DND-41 (cell line): ENCODE results near the gene ATG101.

Source experiments
- ATAC-seq: fragments of 200-7000 bp; cut with Tn5 transposase; 3 replicates; pipeline ENCODE4 v1.9.1; 2021; ENCODE audit warnings: low read depth; ENCODE audit not compliant: insufficient read depth
- DNase-seq: peaks from one replicate; pipeline ENCODE4 v3.0.0-alpha.2; 2020
- H2AFZ ChIP-seq: 2 replicates; pipeline ENCODE4 v1.6.0; 2012; ENCODE audit warnings: low read depth, low read length
- H3K27ac ChIP-seq: 2 replicates; pipeline ENCODE4 v1.5.1; 2012; ENCODE audit warnings: low read length, inconsistent platforms
- H3K27me3 ChIP-seq: fragments of 200-600 bp; sonication (generic); 2 replicates; pipeline ENCODE4 v1.6.0; 2012; ENCODE audit warnings: low read length, mild to moderate bottlenecking, inconsistent platforms; ENCODE audit not compliant: insufficient read depth, poor library complexity
- H3K36me3 ChIP-seq: 2 replicates; pipeline ENCODE4 v1.5.1; 2012; ENCODE audit warnings: low read length, inconsistent platforms; ENCODE audit not compliant: insufficient read depth
- H3K4me1 ChIP-seq: 2 replicates; pipeline ENCODE4 v1.5.1; 2012; ENCODE audit warnings: mild to moderate bottlenecking, low read length; ENCODE audit not compliant: insufficient read depth
- H3K4me2 ChIP-seq: 2 replicates; pipeline ENCODE4 v1.6.0; 2012; ENCODE audit warnings: mild to moderate bottlenecking, moderate library complexity, low read length, inconsistent platforms; ENCODE audit not compliant: insufficient read depth
- H3K4me3 ChIP-seq, 2 experiments: fragments of 200-600 bp in 1 of 2; shearing (Covaris generic) in 1 of 2; 2 replicates each; pipeline ENCODE4 v1.5.1; 2012 to 2016; ENCODE audit warnings: inconsistent platforms in 2 of 2, low read length in 2 of 2, mild to moderate bottlenecking in 2 of 2, low read depth in 1 of 2, moderate library complexity in 1 of 2
- H3K79me2 ChIP-seq: 2 replicates; pipeline ENCODE4 v1.6.0; 2012; ENCODE audit warnings: low read length, inconsistent platforms; ENCODE audit not compliant: insufficient read depth
- H3K9ac ChIP-seq: 2 replicates; pipeline ENCODE4 v1.6.0; 2012; ENCODE audit warnings: low read depth, mild to moderate bottlenecking, inconsistent platforms, low read length, moderate library complexity
- H3K9me3 ChIP-seq: 2 replicates; pipeline ENCODE4 v1.5.1; 2012; ENCODE audit warnings: low read length, moderate library complexity, mild to moderate bottlenecking, inconsistent platforms; ENCODE audit not compliant: insufficient read depth, severe bottlenecking
- H4K20me1 ChIP-seq: 2 replicates; pipeline ENCODE4 v1.6.0; 2012; ENCODE audit warnings: low read length; ENCODE audit not compliant: insufficient read depth
- EZH2 ChIP-seq: IDR thresholded peaks from 3 replicates; pipeline ENCODE4 v1.6.1; 2012; ENCODE audit warnings: borderline replicate concordance, low read depth, mild to moderate bottlenecking, moderate library complexity, low read length, inconsistent platforms; ENCODE audit not compliant: severe bottlenecking
- TF ChIP-seq, protein P1 (sequence below): IDR thresholded peaks from 2 replicates; pipeline ENCODE4 v1.5.1; 2012; ENCODE audit warnings: borderline replicate concordance, low read length, moderate library complexity, mild to moderate bottlenecking; ENCODE audit not compliant: poor library complexity, severe bottlenecking; ENCODE audit errors: extremely low read depth

Gene ATG101

DNA sequence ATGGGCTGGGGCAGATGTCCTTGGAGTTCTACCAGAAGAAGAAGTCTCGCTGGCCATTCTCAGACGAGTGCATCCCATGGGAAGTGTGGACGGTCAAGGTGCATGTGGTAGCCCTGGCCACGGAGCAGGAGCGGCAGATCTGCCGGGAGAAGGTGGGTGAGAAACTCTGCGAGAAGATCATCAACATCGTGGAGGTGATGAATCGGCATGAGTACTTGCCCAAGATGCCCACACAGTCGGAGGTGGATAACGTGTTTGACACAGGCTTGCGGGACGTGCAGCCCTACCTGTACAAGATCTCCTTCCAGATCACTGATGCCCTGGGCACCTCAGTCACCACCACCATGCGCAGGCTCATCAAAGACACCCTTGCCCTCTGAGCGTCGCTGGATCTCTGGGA lies 7.0 kb downstream of the ATG101 start:
- Histone ChIP-seq H2AFZ (no peak overlapping the region), H3K4me2 (no peak overlapping the region), H3K9ac (no peak overlapping the region), H3K27me3 (no peaks in the 10 kb centered on the region), H3K27ac (no peak overlapping the region), H4K20me1 (peaks cover 43% of the 10 kb centered on the region; the same call in 1 of the 2 replicates), H3K36me3 (peaks cover 61% of the 10 kb centered on the region), H3K79me2 (peaks cover 31% of the 10 kb centered on the region), H3K4me3 (no peak overlapping the region), H3K9me3 (no peaks in the 10 kb centered on the region), H3K4me1 (peaks cover 41% of the 10 kb centered on the region)
- no peak for ATAC-seq
- TF ChIP-seq EZH2, result no peak
- TF ChIP-seq, protein P1, sequence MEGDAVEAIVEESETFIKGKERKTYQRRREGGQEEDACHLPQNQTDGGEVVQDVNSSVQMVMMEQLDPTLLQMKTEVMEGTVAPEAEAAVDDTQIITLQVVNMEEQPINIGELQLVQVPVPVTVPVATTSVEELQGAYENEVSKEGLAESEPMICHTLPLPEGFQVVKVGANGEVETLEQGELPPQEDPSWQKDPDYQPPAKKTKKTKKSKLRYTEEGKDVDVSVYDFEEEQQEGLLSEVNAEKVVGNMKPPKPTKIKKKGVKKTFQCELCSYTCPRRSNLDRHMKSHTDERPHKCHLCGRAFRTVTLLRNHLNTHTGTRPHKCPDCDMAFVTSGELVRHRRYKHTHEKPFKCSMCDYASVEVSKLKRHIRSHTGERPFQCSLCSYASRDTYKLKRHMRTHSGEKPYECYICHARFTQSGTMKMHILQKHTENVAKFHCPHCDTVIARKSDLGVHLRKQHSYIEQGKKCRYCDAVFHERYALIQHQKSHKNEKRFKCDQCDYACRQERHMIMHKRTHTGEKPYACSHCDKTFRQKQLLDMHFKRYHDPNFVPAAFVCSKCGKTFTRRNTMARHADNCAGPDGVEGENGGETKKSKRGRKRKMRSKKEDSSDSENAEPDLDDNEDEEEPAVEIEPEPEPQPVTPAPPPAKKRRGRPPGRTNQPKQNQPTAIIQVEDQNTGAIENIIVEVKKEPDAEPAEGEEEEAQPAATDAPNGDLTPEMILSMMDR, result no peak
- DNase-seq, result no peak

DNA sequence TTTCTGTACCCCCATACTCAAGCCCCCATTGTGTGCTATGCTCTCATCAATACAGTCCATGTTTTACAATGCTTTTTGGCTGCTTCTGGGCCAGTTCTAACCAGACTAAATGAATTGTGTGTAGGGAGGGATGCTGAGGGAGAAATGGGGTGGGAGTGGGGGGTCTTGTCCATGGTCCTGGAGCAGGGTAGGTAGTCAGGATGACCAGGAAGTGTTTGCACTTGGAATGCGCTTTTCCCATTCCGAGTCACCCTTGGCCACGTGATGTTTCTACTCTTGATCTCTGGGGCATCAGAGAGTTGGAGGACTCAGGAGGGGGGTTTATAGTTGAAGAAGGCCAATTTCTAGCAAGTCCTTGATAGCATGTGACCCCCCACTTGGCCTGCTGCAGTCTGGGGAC lies 8.5 kb downstream of the ATG101 start:
- no peak overlapping the region for H3K27ac ChIP-seq
- no peaks in the 10 kb centered on the region for H3K9me3 ChIP-seq
- peaks cover 42% of the 10 kb centered on the region for H4K20me1 ChIP-seq
- H3K27me3 ChIP-seq, result no peaks in the 10 kb centered on the region
- no peak overlapping the region for H3K9ac ChIP-seq
- peaks cover 50% of the 10 kb centered on the region for H3K36me3 ChIP-seq
- no peak overlapping the region for H3K4me2 ChIP-seq
- peaks cover 39% of the 10 kb centered on the region for H3K4me1 ChIP-seq
- no peak overlapping the region for H3K4me3 ChIP-seq
- DNase-seq (no peak), ATAC-seq (no peak)
- H3K79me2 ChIP-seq, result peaks cover 17% of the 10 kb centered on the region; the same call in 1 of the 2 replicates
- TF ChIP-seq, protein P1, result no peak
- no peak for TF ChIP-seq EZH2
- no peak overlapping the region for H2AFZ ChIP-seq

DNA sequence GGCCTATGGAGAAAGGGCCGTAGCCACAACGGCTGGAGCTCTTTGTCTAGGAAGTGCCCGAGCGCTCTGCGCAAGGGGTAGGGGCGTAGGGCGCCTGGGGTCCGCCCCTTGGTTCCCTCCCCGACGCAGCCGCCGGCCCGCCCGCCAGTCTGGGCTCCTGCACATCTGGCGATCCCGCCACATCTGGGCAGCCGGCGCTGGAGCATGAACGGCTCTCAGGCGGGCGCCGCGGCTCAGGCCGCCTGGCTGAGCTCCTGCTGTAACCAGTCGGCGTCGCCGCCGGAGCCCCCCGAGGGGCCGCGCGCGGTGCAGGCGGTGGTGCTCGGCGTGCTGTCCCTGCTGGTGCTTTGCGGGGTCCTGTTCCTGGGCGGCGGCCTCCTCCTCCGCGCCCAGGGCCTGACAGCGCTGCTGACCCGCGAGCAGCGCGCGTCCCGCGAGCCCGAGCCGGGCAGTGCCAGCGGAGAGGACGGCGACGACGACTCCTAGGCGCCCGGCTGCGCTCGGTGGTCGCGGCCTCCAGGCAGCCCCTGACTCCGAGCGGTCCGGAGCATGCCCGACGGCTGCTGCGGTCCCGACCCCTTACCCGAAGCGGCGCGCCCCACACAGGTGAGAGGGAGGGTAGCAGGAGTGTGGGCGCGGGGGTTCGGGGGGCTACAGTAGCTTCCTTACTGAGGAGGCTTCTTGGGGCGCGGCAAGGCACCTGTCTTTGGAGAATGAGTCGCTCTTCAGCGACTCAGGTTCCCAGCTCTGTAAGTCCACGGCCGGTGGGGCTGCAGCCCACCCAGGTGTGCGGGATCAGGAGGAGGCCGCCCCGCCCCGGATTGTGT lies 10.0 kb downstream of the ATG101 start, which contains the start of gene SMIM41:
SMIM41 (plus strand) TSS at position 129 of the 827 bp plus-strand sequence; CDS start at position 205, 76 bp downstream.
- Histone ChIP-seq H3K27me3 (no peaks in the 10 kb centered on the region), H3K4me2 (no peak within 1 kb of the TSS), H3K36me3 (peaks cover 34% of the 10 kb centered on the region), H2AFZ (no peak within 1 kb of the TSS), H3K9me3 (no peaks in the 10 kb centered on the region), H3K4me1 (peaks cover 29% of the 10 kb centered on the region), H4K20me1 (peaks cover 37% of the 10 kb centered on the region), H3K79me2 (0 out of 2 replicates have a peak, but pooled peaks cover 6% of the 10 kb centered on the region), H3K27ac (0 out of 2 replicates have a peak within 1 kb of the TSS, but pooled peaks have one; percentile 64), H3K9ac (no peak within 1 kb of the TSS), H3K4me3 (no peak within 1 kb of the TSS)
- DNase-seq, result no peak
- TF ChIP-seq, protein P1, result no peak
- TF ChIP-seq EZH2, result no peak
- ATAC-seq, result no peak
